Measurements from ENCODE around the gene DHRS12.
A peak's percentile ranks its signal among the peaks of the same experiment; 100 is the strongest.

DNA sequence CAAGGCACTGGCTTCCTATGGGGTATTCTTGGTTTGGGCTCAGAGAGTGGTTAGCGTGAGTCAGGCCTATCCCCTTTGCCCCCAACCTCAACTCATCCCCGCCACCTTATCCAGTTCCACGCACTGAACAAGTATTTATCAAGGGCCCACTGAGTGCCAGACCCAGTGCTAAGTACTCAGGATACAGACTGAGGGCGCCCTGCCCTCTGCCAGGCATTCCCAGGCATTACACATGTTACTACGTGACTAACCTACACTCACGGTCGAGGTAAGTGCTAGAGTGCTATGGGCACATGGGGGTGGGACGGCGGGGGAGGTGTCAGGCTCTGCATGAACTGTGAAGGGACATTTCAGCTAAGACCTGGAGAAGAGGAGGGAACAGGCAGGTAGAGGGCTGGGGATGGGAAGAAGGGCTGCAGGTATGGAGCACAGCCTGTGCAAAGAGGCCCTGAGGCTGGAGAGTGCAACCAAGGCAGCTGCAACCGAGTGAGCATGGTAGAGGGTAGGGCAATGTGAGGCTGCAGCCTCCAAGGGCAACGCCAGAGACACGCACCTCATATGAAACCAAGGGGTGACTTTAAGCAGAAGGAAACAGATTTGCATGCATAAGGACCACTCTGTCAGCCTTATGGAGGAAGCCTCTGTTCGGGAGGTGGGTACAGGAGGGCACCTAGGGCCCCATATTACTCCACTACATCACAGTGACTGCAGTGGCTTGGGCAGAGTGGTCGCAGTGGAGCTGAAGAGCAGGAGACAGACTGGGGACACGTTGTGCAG lies 22.5 kb downstream of the DHRS12 start:
- TF ChIP-seq POLR2A (IDR thresholded peaks at IDR 0.05), result no peak
- TF ChIP-seq, protein P1, sequence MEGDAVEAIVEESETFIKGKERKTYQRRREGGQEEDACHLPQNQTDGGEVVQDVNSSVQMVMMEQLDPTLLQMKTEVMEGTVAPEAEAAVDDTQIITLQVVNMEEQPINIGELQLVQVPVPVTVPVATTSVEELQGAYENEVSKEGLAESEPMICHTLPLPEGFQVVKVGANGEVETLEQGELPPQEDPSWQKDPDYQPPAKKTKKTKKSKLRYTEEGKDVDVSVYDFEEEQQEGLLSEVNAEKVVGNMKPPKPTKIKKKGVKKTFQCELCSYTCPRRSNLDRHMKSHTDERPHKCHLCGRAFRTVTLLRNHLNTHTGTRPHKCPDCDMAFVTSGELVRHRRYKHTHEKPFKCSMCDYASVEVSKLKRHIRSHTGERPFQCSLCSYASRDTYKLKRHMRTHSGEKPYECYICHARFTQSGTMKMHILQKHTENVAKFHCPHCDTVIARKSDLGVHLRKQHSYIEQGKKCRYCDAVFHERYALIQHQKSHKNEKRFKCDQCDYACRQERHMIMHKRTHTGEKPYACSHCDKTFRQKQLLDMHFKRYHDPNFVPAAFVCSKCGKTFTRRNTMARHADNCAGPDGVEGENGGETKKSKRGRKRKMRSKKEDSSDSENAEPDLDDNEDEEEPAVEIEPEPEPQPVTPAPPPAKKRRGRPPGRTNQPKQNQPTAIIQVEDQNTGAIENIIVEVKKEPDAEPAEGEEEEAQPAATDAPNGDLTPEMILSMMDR (IDR thresholded peaks at IDR 0.05), result peak in 1 of 3 experiments; percentile 32

All from testis (tissue), 2 donors.